CD4-positive, alpha-beta memory T cell (primary cell): ENCODE data around the gene NME7. TPM values are rescaled to one million over a fixed set of nuclear protein-coding genes. Genes with fewer than 3 reads are reported as not detected.

Experiments
- CTCF ChIA-PET: fragments of 350-600 bp; sonication (Branson Sonifier 250); formaldehyde crosslinking; loops from one replicate; lab custom pipeline; 2021; ENCODE audit warnings: inconsistent platforms; ENCODE audit not compliant: partially characterized antibody; lab: Charles Lee
- POLR2A ChIA-PET: fragments of 350-600 bp; sonication (Branson Sonifier 250); formaldehyde crosslinking; loops from one replicate; lab custom pipeline; 2021; ENCODE audit not compliant: partially characterized antibody; lab: Charles Lee
- DNase-seq, 5 donors: peaks; one replicate each; pipeline versions ENCODE4 v3.0.0 to v3.0.0-alpha.2; 2020 to 2022; ENCODE audit warnings: mixed read lengths in 1 of 5
- H3K27ac ChIP-seq: one replicate; pipeline ENCODE4 v1.7.0; 2013; ENCODE audit warnings: low read depth, low read length
- H3K27me3 ChIP-seq: 2 replicates; pipeline ENCODE4 v1.7.0; 2013; ENCODE audit warnings: mild to moderate bottlenecking, low read length, moderate library complexity; ENCODE audit not compliant: insufficient read depth
- H3K36me3 ChIP-seq: 2 replicates; pipeline ENCODE4 v1.7.0; 2013; ENCODE audit warnings: mild to moderate bottlenecking, low read length, moderate library complexity; ENCODE audit not compliant: insufficient read depth
- H3K4me1 ChIP-seq: 2 replicates; pipeline ENCODE4 v1.7.0; 2013; ENCODE audit warnings: mild to moderate bottlenecking, low read length, moderate library complexity; ENCODE audit not compliant: insufficient read depth
- H3K4me3 ChIP-seq, 2 donors: one replicate each; pipeline ENCODE4 v1.7.0; 2013; ENCODE audit warnings: low read length in 2 of 2, mild to moderate bottlenecking in 1 of 2
- H3K9me3 ChIP-seq, 2 donors: one replicate each; pipeline ENCODE4 v1.7.0; 2013; ENCODE audit warnings: low read length in 2 of 2, control low read depth in 1 of 2; ENCODE audit not compliant: control insufficient read depth in 1 of 2
- H3K27ac Mint-ChIP-seq, 7 donors: one replicate each; pipeline ENCODE4 v1.8.0; 2020 to 2021; ENCODE audit warnings: mixed read lengths in 7 of 7, mild to moderate bottlenecking in 6 of 7, inconsistent platforms in 3 of 7, moderate library complexity in 3 of 7
- H3K27me3 Mint-ChIP-seq, 2 donors: one replicate each; pipeline ENCODE4 v1.8.0; 2020 to 2021; ENCODE audit warnings: mixed read lengths in 2 of 2
- H3K36me3 Mint-ChIP-seq, 2 donors: one replicate each; pipeline ENCODE4 v1.8.0; 2020 to 2021; ENCODE audit warnings: mixed read lengths in 2 of 2, inconsistent platforms in 1 of 2, mild to moderate bottlenecking in 1 of 2
- H3K4me1 Mint-ChIP-seq, 4 donors: one replicate each; pipeline ENCODE4 v1.8.0; 2020 to 2021; ENCODE audit warnings: mixed read lengths in 4 of 4, mild to moderate bottlenecking in 1 of 4
- H3K4me3 Mint-ChIP-seq, 8 donors: one replicate each; pipeline ENCODE4 v1.8.0; 2020 to 2021; ENCODE audit warnings: mixed read lengths in 8 of 8, mild to moderate bottlenecking in 7 of 8, moderate library complexity in 6 of 8, inconsistent platforms in 3 of 8
- H3K9me3 Mint-ChIP-seq, 8 donors: one replicate each; pipeline ENCODE4 v1.8.0; 2020 to 2021; ENCODE audit warnings: mixed read lengths in 8 of 8, mild to moderate bottlenecking in 5 of 8, inconsistent platforms in 3 of 8, moderate library complexity in 1 of 8
- intact Hi-C: fragments of 100-400 bp; cut with micrococcal nuclease; formaldehyde crosslinking; loops from one replicate; pipeline ENCODE4 v1.15.1; 2023
- polyA plus RNA-seq, 2 donors: library from polyadenylated mRNA; unstranded; fragments of 300-500 nt; fragmentation: Illumina TruSeq; gene quantifications; one replicate each; pipeline ENCODE4 v1.2.3, GENCODE V29; 2021
- total RNA-seq, 2 experiments: library from RNA; stranded (reverse); gene quantifications; one replicate each; pipeline ENCODE4 v1.2.3, GENCODE V29; 2021

NME7 gene
- total and polyA plus RNA-seq, 4 experiments from 2014 or later, result 12.0 to 22.8 (median 16.9) TPM

DNA sequence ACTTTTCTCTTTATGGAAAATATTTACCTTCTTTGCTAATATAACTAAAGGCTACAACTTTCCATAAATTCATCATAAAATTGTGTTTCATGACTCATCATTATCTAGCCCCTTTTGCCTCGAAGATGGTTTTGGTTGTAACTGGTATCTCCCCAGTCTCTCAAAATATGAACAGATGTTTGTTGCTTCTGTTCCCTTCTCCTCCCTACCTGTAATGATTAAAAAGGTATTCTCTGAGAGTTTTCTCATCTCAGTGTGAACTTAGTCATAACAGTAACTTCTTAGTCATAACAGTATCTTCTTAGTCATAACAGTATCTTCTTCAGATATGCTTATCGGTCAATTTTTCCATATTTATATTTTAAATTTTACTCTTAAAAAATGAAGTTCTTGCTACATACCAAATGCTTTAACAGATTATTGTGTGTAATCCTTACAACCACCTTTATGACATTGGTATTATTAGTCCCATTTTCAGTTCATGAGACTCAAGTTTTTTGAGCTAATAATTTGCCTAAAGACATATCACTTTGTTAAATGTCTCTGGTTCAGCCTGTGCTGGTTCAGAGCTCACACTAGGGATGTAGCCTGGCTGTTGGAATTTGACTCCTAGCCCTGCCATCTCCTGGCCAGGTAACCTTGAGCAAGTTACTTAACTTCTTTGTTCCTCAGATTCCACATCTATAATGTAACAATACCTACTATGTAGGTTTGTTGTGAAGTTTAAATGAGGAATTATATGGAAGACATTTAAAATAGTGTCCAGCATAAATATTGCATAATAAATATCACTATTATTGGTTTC lies 228.5 kb downstream of the NME7 start:
- ChIA-PET POLR2A (no interaction called here), CTCF (no interaction called here)
- Mint-ChIP-seq H3K4me1 (peaks cover 0 to 2% (median 0%) of the 10 kb centered on the region in 4 donors), H3K9me3 (peaks cover 0 to 2% (median 0%) of the 10 kb centered on the region in 8 donors), H3K27me3 (no peaks in the 10 kb centered on the region), H3K27ac (no peak overlapping the region), H3K36me3 (peaks cover 3 to 4% of the 10 kb centered on the region in 2 donors), H3K4me3 (no peak overlapping the region)
- no peak overlapping the region for H3K4me3 ChIP-seq
- no peaks in the 10 kb centered on the region for H3K27me3 ChIP-seq
- intact Hi-C loops, result no loop called here
- no peaks in the 10 kb centered on the region for H3K36me3 ChIP-seq
- no peak overlapping the region for H3K27ac ChIP-seq
- no peaks in the 10 kb centered on the region for H3K4me1 ChIP-seq
- H3K9me3 ChIP-seq, result no peaks in the 10 kb centered on the region
- DNase-seq, result no peak

GRCh38 chr1:169137357-169137756 lies 230.2 kb downstream of the NME7 start:
- Mint-ChIP-seq H3K4me1 (peaks cover 0 to 4% (median under 1%) of the 10 kb centered on the region in 4 donors), H3K27ac (peak overlapping the region in 1 of 7 donors; percentile 18), H3K36me3 (peaks cover 4 to 7% of the 10 kb centered on the region in 2 donors), H3K4me3 (no peak overlapping the region), H3K9me3 (peaks cover 0 to 2% (median 0%) of the 10 kb centered on the region in 8 donors), H3K27me3 (no peaks in the 10 kb centered on the region)
- ChIA-PET POLR2A (no interaction called here), CTCF (no interaction called here)
- no peaks in the 10 kb centered on the region for H3K9me3 ChIP-seq
- no peak for DNase-seq
- H3K27me3 ChIP-seq, result no peaks in the 10 kb centered on the region
- no peak overlapping the region for H3K4me3 ChIP-seq
- no peaks in the 10 kb centered on the region for H3K4me1 ChIP-seq
- intact Hi-C loops, result no loop called here
- no peaks in the 10 kb centered on the region for H3K36me3 ChIP-seq
- no peak overlapping the region for H3K27ac ChIP-seq

GRCh38 chr1:169133801-169134502 lies 233.6 kb downstream of the NME7 start:
- DNase-seq, result no peak
- intact Hi-C loops, result no loop called here
- Mint-ChIP-seq H3K36me3 (peaks cover 4 to 14% of the 10 kb centered on the region in 2 donors), H3K4me3 (no peak overlapping the region), H3K9me3 (peaks cover 0 to 2% (median 0%) of the 10 kb centered on the region in 8 donors), H3K27ac (peak overlapping the region in 1 of 7 donors; percentile 32), H3K4me1 (peaks cover 0 to 4% (median under 1%) of the 10 kb centered on the region in 4 donors), H3K27me3 (no peaks in the 10 kb centered on the region)
- CTCF ChIA-PET, result interaction anchor here (1.4 kb wide), 1 partner anchor 23 kb away, joined by 3 read pairs; no protein-coding TSS in a partner anchor
- Histone ChIP-seq H3K36me3 (no peaks in the 10 kb centered on the region), H3K4me3 (no peak overlapping the region), H3K27me3 (no peaks in the 10 kb centered on the region), H3K27ac (no peak overlapping the region), H3K9me3 (no peaks in the 10 kb centered on the region), H3K4me1 (no peaks in the 10 kb centered on the region)
- POLR2A ChIA-PET, result no interaction called here

DNA sequence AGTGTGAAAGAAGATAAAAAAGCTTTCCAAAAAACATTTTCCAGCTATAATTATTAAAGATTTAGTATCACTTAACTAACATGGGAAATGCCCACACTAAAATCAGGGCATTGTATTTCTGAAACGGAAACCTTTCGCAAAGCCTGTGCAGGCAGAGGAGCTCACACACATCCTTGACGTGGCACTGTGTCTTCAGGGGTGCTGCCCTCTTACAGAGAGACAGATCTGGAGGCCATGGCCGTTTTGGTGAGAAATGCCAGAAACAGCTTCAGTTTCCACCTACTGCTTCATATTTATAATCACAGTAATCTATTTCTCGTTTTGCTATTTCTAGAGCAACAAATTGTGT lies 234.4 kb downstream of the NME7 start:
- Mint-ChIP-seq H3K4me1 (peaks cover 0 to 4% (median under 1%) of the 10 kb centered on the region in 4 donors), H3K36me3 (peaks cover 4 to 14% of the 10 kb centered on the region in 2 donors), H3K27me3 (no peaks in the 10 kb centered on the region), H3K9me3 (peaks cover 0 to 2% (median 0%) of the 10 kb centered on the region in 8 donors), H3K27ac (no peak overlapping the region), H3K4me3 (no peak overlapping the region)
- Histone ChIP-seq H3K4me1 (no peaks in the 10 kb centered on the region), H3K9me3 (no peaks in the 10 kb centered on the region), H3K27me3 (no peaks in the 10 kb centered on the region), H3K36me3 (no peaks in the 10 kb centered on the region), H3K27ac (no peak overlapping the region), H3K4me3 (no peak overlapping the region)
- intact Hi-C loops, result no loop called here
- no peak for DNase-seq
- CTCF ChIA-PET, result interaction anchor here (1.4 kb wide), 1 partner anchor 23 kb away, joined by 3 read pairs; no protein-coding TSS in a partner anchor
- POLR2A ChIA-PET, result no interaction called here

DNA sequence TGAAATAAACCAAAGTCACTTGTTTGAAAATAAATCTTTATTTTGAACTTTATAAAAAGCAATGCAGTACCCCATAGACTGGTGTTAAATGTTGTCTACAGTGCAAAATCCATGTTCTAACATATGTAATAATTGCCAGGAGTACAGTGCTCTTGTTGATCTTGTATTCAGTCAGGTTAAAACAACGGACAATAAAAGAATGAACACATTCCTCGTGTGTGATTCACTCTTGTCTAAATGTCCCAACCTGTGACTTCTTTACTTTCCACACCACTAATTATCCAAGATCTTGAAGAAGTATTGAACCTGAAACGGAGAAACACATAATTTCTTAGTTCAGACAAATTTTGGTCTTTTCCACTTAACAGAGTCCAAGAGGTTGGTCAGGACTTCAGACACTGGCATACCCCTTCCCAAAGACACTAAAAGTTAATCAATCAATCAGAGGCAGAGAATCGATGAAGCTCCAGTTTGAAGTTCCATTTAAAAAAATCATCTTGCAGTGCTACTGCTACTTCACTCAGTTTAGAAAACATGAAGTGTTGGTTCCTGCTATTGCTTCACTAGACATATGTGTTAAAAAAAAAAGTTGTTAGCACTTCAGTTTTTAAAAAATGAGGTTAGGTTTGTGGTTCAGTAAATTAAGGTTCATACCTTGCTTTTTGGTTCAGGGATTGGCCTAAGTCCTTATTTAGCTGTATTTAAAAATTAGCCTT lies 234.9 kb downstream of the NME7 start:
- Mint-ChIP-seq H3K4me1 (peaks cover 0 to 4% (median under 1%) of the 10 kb centered on the region in 4 donors), H3K9me3 (peaks cover 0 to 2% (median 0%) of the 10 kb centered on the region in 8 donors), H3K27me3 (no peaks in the 10 kb centered on the region), H3K4me3 (no peak overlapping the region), H3K36me3 (peaks cover 4 to 14% of the 10 kb centered on the region in 2 donors), H3K27ac (no peak overlapping the region)
- Histone ChIP-seq H3K27ac (no peak overlapping the region), H3K27me3 (no peaks in the 10 kb centered on the region), H3K36me3 (no peaks in the 10 kb centered on the region), H3K4me3 (no peak overlapping the region), H3K9me3 (no peaks in the 10 kb centered on the region), H3K4me1 (no peaks in the 10 kb centered on the region)
- intact Hi-C loops, result no loop called here
- DNase-seq, result no peak
- CTCF ChIA-PET, result interaction anchor here (1.4 kb wide), 1 partner anchor 22 kb away, joined by 3 read pairs; no protein-coding TSS in a partner anchor
- POLR2A ChIA-PET, result no interaction called here

- DNase-seq, result no peak
- Mint-ChIP-seq H3K4me3 (no peak overlapping the region), H3K9me3 (no peaks in the 10 kb centered on the region), H3K27ac (no peak overlapping the region), H3K4me1 (peaks cover 0 to 4% (median under 1%) of the 10 kb centered on the region in 4 donors), H3K27me3 (no peaks in the 10 kb centered on the region), H3K36me3 (peaks cover 8 to 10% of the 10 kb centered on the region in 2 donors)
- POLR2A ChIA-PET, result no interaction called here
- H3K36me3 ChIP-seq, result no peaks in the 10 kb centered on the region
- H3K27me3 ChIP-seq, result no peaks in the 10 kb centered on the region
- CTCF ChIA-PET, result no interaction called here
- no peaks in the 10 kb centered on the region for H3K4me1 ChIP-seq
- no peak overlapping the region for H3K27ac ChIP-seq
- intact Hi-C loops, result no loop called here
- no peak overlapping the region for H3K4me3 ChIP-seq
- no peaks in the 10 kb centered on the region for H3K9me3 ChIP-seq
Observed at GRCh38 chr1:169130683-169131082, 236.9 kb downstream of the NME7 start.
